NK-92 treated with Interleukin-12 subunit alpha and Interleukin-12 subunit beta, amount 100 ng/mL, for 24 hours (cell line): ENCODE data around the gene DGKD.
"Not testable (repeated sequence)": the region's sequence is repeated elsewhere in the genome, so short reads cannot be mapped to it uniquely, and the experiment has no call there.

Experiments
- DNase-seq: peaks from one replicate; lab custom pipeline; 2025; lab: John Stamatoyannopoulos, UW

Gene DGKD

DNA sequence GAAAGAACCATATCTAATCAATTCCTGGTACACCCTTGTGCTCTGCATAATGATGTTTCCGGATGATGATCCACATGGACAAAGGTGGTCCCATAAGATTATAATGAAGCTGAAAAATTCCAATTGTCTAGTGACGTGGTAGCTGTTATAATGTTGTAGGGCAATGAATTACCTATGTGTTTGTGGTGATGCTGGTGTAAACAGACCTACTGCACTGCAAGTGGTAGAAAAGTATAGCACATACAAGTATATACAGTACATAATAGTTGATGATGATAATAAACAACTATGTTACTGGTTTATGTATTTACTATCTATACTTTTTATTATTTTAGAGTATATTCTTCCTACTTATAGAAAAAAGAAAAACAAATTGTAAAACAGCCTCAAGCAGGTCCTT is 8.4 kb downstream of the DGKD start:
- DNase-seq, result no peak

DNA sequence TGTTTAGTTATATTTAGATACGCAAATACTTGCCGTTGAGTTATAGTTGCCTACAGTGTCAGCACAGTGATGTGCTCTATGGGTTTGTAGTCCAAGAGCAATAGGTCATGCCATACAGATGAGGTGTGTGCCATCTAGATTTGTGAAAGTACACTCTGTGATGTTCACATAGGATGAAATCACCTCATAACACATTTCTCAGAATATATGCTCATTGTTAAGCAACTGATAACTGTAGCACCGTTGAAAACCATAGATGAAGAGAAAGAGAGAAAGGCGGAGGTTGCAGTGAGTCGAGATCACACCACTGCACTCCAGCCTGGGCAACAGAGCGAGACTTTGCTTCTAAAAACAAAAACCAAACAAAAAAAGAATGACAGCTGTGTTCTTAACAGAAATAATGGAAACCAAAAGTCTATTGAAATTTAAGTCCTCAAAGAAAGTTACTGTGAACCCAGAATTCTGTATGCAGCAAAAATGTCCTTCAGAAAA is 9.5 kb downstream of the DGKD start:
- DNase-seq, result no peak

DNA sequence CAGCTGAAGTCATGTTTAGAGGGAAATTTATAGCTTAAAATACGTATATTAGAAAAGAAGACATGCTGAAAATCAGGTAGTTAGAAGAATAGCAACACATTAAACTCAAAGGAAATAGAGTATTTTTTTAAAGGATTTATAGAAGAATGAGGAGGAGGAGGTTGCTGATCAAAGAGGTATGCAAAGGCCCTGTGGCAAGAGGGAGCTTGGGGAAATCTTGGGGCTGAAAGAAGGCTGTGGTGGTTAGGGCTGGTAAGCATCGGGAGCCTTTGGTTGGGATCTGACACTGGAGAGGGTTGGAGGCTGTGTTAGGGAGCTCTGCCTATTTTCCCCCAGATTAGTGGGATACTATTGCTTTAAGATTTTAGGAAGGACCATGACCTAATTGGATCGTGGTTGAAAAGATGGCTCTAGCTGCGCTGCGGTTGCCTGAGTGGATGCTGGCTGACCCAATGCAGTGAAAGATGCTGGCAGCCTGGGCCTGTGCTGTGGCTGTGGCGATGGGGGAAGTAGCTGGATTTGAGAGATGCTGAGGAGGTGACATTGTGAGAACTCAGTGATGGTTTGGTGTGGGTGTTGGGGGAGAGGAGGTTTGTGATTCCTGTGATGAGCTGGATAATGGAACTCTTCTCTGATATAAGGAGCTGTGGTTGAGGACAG is 11.7 kb downstream of the DGKD start:
- no peak for DNase-seq

DNA sequence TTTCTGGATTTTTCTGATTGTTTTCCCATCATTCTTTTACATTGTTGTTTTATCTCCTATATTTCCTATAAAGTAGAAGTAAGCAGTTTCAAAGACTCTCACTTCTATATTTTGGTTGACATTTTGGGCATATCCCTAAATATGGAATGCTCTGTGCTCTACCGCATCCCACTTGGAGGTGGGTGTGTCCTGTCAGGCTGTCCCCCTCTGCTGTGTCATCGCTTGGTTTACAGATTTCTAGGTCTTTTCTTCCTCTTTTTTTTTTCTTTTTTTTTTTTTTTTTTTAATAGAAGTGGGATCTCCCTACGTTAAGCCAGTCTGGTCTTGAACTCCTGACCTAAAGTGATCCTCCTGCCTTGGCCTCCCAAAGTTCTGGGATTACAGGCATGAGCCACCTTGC is 13.3 kb downstream of the DGKD start:
- no peak for DNase-seq

DNA sequence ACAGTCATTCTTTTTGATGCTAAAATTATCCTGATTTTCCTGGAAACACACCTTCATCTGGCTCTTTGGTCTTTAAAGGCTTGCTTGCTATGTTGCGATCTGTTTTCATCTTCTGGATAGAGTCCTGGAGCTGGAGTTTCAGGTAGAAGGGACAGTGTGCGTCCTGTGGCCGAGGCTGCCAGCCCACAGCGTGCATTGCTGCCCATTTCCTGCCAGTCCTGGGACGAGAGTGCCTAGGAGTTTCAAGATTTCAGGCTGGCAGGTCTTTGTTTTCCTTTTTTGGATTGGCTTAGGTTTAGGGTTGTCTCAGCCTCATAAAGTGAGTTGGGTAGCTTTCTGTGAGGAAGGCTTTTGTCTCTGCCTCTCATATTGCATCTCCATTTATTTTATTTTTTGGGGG is 14.5 kb downstream of the DGKD start:
- DNase-seq, result no peak

DNA sequence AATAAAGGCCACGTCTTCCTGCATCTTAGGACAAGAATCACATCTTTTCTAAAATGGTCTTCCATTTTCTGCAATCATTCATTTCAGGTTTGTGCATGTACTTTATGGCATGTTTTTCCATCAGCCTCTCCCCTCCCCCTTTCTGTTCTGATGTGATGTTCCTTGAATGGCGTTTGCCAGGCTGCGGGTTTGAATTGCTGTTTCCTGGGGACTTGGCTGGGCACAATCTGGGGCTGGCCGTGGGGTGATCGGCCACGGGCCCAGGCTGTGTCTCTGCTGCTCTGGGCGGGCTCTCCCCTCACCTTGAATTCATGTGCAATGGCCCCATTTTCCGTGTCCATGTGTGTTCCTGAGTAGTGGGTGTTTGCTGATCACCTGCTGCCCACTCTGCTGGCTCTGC is 15.2 kb downstream of the DGKD start:
- no peak for DNase-seq

DNA sequence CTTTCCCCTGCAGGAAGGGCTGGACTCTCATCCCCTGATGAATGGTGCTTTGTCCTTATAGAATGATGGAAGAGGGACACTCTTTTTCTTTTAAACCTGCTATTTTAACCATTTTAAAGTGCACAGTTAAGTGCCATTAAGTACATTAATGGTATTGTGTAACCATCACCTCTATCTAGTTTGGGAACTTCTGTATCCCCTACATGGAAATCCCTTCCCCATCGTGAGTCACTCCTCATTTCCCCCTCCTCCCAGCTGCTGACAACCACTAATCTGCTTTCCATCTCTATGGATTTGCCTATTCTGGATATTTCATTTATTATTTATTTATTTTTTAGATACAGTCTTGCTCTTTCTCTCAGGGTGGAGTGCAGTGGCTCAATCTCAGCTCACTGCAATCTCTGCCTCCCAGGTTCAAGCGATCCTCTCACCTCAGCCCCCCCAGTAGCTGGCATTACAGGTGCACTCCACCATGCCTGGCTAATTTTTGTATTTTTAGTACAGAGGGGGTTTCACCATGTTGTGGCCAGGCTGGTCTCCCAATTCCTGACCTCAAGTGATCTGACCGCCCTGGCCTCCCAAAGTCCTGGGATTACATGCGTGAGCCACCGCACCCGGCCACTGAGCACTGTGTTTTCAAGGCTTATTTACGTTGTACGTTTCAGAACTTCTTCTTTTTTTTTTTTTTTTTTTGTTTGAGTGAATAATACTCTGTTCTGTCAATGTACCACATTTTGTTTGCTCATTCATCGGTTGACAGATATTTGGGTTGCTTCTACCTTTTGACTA is 15.8 kb downstream of the DGKD start:
- DNase-seq, result no peak

DNA sequence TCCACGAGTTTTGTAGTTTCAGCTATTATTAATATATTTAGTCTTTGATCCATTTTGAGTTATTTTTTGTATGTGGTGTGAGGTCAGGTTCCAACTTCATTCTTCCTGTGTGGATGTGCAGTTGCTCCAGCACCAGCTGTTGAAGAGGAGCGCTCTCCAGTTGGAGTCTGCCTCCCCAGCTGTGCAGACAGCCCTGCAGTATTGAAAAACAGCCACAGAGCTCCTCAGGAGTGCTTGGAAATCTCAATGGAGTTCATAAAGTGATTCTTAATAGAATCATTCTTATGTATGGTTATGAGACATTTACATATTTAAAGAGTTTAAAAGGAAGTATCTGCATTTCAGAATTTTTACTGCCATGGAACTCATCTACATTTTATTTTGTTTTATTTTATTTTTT is 17.3 kb downstream of the DGKD start:
- no peak for DNase-seq

DNA sequence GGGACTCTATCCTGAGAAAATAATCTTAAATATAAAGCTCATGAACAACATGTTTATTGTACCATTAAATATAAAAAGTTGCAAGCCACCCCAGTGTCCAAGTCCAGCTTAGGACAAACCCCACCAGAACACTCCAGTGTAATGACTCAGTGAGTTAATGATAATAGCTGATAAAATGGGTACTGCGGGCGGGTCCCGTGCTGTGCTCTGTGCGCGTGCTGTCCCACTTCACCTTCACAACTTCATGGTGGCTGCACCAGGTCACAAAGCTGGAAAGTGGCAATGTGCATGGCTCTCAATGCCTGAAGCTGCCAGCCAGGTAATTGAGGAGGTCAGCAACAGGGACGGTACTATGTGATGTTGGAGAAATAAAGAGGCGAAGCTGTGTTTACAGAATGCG is 18.6 kb downstream of the DGKD start:
- DNase-seq, result no peak

DNA sequence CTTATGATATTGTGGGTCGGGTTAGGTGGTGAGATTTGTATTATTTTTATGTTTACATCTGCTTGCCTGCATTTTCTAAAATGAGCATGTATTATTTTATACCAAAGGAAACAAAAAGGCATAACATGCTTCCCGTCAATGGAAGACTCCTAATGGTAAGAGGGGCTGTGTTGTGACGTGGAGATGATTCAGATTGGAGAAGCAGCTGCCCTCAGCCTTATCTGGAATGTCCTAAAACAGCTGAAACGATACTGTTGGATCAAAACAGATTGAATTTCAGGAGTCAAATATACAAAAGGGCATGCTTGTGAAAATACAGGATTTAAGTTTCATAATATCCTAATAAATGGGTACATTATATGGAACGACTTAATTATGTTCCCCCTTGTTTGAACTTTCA is 19.0 kb downstream of the DGKD start:
- no peak for DNase-seq

DNA sequence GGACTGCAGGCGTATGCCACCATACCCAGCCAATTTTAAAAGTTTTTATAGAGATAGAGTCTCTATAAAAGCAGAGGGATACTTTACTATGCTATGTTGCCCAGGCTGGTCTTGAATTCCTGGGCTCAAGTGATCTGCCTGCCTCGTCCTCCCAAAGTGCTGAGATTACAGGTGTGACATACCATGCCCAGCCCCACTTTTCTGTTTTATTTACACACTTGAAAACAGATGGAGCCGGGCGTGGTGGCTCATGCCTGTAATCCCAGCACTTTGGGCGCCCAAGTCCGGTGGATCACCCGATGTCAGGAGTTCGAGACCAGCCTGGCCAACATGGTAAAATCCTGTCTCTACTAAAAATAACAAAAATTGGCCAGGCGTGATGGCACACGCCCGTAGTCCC is 20.5 kb downstream of the DGKD start:
- DNase-seq, result not testable (repeated sequence)

DNA sequence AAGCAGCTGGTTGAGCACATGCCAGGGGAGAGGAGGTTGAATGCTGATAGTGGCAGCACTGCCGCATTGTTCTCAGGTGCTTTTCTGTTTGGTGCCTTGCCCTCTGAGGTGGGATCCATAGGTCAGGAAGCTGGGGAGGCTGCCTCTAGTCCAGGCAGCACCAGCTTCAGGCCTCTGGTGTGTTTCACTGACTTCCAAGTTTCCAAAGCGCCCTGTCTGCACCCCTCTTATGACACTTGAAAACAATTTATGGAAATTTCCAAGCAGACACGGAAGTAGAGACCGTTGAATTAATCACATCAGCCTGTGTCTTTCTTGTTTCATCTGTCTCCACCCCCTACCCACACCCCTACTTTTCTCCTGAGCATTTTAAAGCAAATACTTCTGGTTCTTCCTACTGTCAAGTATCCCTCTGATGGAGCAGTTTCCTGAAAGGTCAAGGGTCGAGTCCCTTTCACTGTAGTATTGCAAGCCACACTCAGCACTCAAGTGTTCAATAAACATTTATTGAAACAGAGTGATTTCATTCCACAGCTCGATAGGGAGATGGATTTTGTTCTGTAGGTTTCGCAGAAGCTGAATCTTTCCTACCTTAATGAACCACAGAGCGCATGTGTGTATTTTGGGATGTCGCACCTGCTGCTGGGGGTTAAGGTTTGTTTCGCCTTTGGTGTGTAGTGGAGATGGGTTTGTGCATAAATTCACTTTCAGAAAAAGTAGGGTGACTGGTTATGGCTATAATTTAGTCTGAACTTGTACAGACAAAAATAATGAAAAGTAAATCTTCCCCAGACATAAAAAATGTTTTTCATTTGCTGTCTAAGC is 21.4 kb downstream of the DGKD start:
- DNase-seq, result no peak

DNA sequence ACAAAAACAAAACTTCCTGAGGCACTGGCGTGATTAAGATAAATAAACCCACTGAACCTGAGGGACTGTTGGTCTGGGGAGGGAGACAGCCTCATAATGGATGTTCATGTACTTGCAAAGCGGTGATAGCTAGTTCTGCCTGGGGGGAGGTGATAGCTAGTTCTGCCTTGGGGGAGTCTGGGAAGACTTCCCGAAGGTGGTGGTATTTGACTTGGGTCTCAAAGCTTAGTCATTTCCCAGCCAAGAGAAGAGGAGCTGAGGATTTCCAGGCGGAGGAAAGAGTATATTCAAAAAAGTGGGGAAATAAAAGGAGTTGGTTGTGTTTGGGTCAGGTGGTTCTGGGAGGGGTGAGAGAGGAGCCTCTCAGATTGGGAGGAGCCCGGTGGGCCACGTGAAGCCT is 24.7 kb downstream of the DGKD start:
- DNase-seq, result no peak

DNA sequence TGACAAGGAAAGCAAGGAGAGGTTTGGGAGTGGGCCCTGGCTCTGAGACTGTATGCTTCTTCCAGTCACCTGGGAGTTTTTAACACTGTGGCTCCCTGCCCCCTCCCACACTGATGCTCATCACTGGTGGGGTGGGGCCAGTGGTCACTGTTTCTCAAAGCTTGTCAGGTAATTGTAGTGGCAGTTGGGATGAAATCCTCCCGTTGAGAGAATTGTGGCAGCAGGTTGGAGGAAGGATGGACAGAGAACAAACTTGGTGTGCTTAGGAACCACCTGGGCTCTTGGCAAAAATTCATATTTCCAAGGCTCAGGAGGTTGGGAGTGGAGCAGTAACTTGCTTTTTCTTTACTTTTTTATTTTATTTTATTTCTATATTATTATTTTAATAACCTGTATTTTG is 25.1 kb downstream of the DGKD start:
- DNase-seq, result no peak

DNA sequence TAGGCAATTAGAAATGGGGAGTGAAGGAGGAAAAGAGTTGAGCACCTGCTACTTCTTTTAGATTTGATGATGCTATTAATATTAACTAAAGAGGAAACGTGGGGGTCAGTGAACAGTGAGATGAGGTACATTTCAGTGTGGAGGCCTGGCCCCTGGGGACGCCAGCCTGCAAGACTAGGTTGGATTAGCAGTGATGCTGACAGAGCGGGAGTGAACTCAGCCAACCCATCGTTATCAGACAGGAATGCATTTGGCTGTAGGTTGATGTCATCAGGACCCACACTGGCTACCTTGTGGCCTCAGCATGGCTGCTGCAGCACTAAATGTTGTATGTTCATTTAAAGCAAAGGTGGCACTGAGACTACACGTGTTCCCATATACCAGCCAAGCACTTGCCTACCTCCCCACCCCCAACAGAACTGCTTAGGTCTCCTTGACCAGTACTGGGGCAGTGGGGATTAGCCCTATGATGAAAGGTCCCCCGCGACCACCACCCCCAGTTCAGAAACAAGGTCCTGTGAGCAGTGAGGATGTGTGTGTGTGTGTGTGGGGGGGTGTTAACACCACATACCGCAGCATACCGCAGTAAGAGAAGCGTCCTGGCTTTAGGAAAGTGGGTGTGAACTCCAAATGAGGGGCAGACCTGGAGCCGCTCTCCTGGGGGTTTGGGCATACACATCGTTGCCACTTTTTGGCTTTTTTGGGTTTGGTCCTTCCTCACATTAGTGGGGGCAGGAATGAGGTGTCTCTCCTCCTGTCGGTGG is 26.0 kb downstream of the DGKD start:
- no peak for DNase-seq

DNA sequence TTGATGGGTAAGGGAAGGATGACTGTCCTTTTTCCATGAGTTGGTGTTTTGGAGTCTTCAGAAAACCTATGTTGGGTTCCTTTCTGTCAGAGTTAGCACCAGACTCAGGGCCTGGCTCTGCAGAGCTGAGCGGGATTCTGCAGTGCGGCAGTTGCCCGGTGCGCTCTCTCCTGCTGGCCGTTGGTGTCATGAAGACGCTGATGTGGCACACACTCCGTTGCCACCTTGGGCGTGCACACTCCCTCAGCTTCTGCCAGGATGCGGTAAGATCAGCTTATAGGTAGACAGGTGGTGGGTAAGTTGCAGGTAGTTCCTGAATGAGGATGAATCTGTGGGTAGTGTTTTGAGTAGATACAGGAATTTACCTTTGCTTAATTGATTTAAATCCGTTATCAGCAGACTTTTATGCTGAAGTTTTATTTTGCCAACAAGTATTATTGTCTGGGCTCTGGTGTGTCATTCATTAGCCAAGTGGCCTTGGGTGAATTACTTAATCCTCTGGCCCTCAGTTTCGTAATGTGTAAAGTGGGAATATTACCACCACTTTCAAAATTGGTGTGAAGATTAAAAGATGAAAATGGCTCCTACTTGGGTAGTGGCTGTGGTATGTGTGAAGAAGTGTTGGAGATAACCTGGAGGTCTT is 26.8 kb downstream of the DGKD start:
- no peak for DNase-seq

DNA sequence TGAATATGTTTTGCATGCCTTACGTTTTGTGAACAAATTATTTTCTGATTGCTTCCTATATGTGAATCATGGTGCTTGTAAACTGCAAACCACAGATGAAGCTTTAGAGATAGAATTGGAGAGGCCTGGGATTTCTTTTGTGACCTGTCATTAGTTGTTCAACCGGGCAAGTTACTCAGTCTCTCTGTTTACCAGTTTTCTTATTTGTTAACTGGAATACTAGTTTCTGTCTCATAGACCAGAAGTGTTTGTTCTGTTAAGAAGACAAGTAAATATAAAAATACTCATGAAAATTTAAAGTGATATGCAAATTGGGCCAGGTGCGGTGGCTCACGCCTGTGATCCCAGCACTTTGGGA is 27.3 kb downstream of the DGKD start:
- DNase-seq, result no peak

DNA sequence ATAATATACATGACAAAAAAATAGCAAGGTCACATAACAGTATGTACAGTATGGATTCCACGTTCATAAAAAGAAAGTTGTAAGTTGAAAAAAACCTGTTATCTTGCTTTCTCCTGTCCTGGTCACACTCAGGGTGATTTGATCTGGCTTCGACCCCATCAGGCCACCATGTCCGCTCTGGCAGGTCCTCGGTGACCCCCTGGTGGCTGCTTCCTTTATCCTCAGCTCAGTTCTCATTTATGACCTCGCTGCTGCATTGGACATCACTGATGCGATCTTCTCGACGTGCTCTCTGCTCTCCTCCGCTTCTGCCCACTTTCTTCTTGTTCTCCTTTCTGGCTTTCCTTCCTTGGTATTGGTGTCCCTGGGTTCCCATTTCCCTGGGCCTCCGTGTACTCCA is 29.7 kb downstream of the DGKD start:
- no peak for DNase-seq

DNA sequence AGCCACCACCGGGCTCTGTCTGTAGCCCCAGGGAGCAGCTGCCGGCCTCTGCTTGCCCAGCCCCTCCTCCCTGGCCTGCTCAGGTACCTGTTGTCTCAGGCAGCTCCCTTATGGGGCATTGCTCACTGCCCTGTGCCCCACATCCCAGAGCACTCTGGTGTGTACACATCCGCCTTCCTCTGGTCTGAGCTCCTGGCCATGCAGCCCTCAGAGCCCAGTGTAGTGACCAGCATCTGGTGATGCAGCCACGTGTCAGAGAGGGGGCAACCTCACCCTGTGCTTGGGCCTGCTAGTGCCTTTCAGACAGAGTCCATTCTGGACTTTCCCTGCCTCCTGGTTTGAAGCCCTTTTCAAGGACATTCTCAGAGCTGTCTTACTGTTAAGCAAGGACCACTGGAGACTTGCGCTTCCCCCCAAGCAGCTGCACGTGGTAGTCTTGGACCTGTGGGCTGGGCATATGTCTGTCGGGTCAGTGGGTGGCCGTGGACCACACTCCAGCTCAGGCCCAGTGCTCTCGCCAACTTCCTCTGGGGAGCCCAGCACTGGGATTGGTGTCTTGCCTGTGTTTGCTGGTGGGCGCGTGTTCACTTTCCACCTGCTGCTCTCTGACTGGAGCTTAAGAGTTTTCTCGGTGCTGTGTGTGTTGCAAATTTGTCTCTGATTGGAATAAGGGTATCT is 30.7 kb downstream of the DGKD start:
- DNase-seq, result peak; percentile 47

DNA sequence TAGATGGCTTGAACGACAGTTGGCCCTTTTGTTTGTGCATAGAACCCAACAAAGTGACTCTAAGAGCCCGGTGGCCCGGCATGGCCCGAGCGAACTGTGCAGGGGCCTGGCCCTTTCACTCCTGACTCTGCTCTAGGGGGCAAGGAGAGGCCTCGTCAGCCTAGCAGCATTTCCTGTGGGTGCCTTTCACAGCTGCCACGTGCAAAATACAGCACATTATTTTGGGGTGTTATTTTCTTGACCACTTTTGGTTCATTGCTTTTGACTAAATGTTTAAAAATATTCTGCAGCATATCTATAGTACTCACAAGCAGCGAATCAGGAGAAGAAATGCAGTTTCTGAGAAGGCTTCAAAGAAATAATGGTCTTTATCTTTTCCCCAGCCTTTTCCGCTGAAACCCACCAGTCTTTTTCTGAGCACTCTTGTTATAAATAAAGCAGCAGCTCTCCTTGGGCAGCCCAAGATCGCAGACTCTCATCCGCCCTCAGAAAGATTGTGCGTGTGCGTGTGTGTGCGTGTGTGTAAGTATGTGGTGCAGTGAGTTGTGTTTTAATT is 31.3 kb downstream of the DGKD start:
- DNase-seq, result peak; percentile 61
